Activated gamma-delta T cell (primary cell): Measurements from ENCODE around the gene MAEL.

ENCODE experiments used
- DNase-seq: peaks from one replicate; lab custom pipeline; 2025; lab: John Stamatoyannopoulos, UW

Gene MAEL

DNA sequence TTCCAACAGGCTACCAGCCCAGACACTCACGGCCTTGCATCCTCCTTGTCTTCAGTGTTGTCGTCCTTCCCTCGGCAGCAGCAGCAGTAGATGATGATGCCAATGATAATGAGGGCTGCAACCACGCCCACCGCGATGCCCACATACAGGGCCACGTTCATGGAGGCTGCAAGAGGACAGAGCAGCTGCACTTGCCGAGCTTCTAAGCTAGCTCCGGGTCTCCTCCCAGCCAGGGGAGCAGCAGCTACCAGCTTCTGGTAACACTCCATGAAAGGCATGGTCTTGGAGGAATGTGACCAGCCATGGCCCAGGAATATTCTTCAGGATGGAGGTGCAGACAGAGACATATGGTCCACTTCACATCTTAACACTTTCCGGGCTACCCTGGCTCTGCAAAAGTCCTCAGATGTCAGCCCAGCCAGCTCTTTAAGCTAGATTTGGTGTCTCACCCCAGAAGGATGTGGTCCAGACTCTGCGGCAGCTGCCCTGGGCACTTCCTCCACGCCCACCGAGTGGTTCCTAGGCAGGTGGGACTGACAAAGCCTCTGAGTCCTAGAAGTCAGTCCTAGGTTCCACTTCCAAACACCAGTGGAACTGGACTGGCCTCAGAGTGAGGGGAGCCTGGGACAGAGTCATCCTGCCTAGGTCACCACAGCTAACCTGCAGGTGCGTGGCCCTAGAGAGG lies 66.0 kb downstream of the MAEL start:
- DNase-seq, result no peak

DNA sequence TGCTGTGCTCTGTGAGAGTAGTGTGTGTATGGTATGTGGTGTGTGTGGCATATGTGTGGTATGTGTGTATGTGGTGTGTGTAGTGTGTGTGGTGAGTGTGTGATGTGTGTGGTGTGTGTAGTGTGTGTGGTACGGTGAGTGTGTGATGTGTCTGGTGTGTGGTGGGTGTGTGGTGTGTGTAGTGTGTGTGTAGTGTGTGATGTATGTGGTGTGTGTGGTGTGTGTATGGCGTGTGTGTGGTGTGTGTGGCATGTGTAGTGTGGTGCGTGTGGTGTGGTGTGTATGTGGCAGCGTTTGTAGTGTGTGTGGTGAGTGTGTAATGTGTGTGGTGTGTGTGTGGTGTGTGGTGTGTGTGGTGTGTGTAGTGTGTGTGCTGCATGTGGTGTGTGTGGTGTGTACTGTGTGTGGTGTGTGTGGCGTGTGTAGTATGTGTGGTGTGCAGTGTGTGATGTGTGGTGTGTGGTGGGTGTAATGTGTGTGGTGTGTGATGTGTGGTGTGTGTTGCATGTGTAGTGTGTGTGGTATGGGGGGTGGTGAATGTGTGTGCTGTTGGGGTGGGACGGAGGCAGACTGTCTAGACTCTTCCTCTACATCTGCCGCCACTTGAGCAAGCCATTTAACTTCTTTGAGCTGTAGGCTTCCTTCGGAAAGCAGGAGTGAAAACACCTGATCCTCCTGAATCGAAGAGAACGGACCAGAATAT lies 67.6 kb downstream of the MAEL start:
- DNase-seq, result no peak

GRCh38 chr1:167057241-167057688 lies 68.2 kb downstream of the MAEL start:
- DNase-seq, result no peak

- no peak for DNase-seq
Measured at GRCh38 chr1:167059045-167059808, 70.1 kb downstream of the MAEL start.

DNA sequence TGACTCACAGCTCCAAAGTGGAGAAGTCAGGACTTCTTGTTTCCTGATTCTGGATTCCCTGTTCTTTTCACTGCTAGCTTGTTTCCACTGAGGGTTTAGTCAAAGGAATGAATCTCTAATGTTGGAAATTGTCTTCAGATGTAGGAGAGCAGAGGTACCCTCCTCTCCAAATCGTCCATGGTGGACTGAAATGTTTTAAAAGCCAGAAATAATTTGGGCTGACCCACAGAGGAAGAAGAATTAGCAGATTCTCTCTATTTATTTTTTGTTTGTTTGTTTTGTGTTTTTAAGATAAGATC lies 70.7 kb downstream of the MAEL start:
- DNase-seq, result no peak

GRCh38 chr1:167060141-167061072 lies 71.3 kb downstream of the MAEL start:
- DNase-seq, result no peak

DNA sequence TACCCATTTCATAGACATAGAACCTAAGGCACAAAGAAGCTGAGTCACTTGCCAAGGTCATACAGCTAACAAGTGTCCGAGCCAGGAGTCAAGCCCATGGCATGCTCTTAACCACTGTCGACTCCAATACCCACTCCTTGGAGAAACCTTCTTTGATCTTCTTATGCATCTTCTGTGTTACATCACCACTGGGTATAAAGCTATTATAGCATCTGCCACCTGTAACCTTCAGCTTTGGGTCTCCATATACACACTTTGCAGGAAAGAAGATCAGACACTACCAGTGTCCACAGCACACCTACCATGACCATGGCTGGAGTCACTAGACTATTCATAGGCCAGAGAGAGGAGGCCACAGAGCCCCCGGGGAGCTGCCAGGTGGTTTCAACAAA lies 72.0 kb downstream of the MAEL start:
- DNase-seq, result no peak

GRCh38 chr1:167064621-167065020 lies 75.5 kb downstream of the MAEL start:
- DNase-seq, result no peak

DNA sequence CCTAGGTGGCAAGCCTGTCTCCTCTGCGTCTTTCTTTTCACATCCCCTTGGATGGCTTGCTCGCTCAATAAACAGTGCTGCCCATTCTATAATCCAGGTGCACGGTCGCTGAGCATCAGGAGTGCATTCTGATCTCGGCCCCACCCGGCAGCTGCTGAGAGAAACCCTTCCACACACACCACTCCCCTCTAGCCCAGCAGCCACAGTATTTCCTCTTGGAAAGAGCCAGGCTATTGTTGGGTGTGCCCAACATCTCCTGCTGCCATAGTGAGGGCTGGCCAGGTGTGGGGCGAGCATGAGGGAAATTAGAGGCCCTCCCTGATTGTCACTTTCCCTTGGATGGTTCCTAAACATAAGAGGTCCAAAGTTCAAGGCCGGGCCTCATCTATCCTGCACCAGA lies 76.4 kb downstream of the MAEL start:
- no peak for DNase-seq

GRCh38 chr1:167066333-167067122 lies 77.4 kb downstream of the MAEL start:
- peak; percentile 53 for DNase-seq

DNA sequence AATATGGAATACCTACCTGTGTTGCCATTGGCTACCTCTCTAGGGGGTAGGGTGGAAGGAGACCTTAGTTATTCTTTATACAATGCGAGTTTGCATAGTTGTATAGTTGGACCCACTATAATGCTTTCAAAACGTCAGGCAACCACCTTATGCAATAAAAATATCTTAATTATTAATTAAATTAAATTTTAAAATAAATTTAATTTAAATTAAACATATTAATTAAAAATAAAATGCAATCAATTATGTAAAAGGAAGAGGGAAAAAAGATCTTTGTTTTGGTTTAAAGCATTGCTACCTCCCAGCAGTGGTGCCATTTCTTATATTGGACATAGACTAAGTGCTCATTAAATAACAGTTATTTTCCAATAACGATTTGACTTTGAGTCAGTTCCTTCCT lies 78.8 kb downstream of the MAEL start:
- DNase-seq, result no peak

DNA sequence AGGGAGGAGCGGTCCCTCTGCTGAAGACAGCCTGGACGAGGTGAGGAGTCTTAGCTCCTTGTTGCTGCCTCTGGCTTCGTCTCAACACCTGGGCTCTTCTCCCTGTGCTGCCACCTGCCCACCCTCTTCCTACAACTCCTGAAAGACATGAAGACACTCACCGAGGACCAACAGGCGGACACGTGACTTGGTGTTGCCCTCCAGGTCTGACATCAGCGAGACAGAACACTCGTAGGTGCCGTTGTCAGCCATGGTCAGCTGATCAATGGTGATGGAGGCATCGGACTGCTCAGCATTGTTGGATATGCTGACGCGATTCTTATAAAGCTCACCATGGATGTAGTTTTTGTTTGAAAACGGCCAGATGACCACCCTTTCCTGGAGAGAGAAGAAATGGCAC lies 79.7 kb downstream of the MAEL start:
- no peak for DNase-seq

GRCh38 chr1:167071286-167071685 lies 82.2 kb downstream of the MAEL start:
- DNase-seq, result no peak
